HG03097 (cell line): ENCODE data around the gene ATG7.
"Not testable (repeated sequence)": the region's sequence is repeated elsewhere in the genome, so short reads cannot be mapped to it uniquely, and the experiment has no call there.

Experiments used
- ATAC-seq: cut with Tn5 transposase; IDR thresholded peaks from one replicate; pipeline ENCODE4 v1.9.1; 2021; ENCODE audit not compliant: unreplicated experiment, low FRiP score

The ATG7 gene

GRCh38 chr3:11455956-11456355 is 183.8 kb downstream of the ATG7 start:
- no peak for ATAC-seq

- no peak for ATAC-seq
Observed at GRCh38 chr3:11457135-11457534, 184.9 kb downstream of the ATG7 start.

GRCh38 chr3:11459186-11459824 is 187.1 kb downstream of the ATG7 start:
- no peak for ATAC-seq

- ATAC-seq = no peak
Observed at GRCh38 chr3:11461226-11461625, 189.0 kb downstream of the ATG7 start.

- not testable (repeated sequence) for ATAC-seq
Observed at GRCh38 chr3:11462673-11463072, 190.5 kb downstream of the ATG7 start.

- no peak for ATAC-seq
Observed at GRCh38 chr3:11463591-11463990, 191.4 kb downstream of the ATG7 start.

- no peak for ATAC-seq
Observed at GRCh38 chr3:11464356-11464755, 192.2 kb downstream of the ATG7 start.

GRCh38 chr3:11465744-11466616 is 193.8 kb downstream of the ATG7 start:
- no peak for ATAC-seq

GRCh38 chr3:11467875-11468274 is 195.7 kb downstream of the ATG7 start:
- no peak for ATAC-seq

GRCh38 chr3:11470031-11470853 is 198.0 kb downstream of the ATG7 start:
- ATAC-seq = no peak

GRCh38 chr3:11475324-11475723 is 203.1 kb downstream of the ATG7 start:
- no peak for ATAC-seq

GRCh38 chr3:11476735-11477144 is 204.5 kb downstream of the ATG7 start:
- no peak for ATAC-seq

- no peak for ATAC-seq
Observed at GRCh38 chr3:11477407-11477911, 205.3 kb downstream of the ATG7 start.

- ATAC-seq = no peak
Observed at GRCh38 chr3:11478167-11478566, 206.0 kb downstream of the ATG7 start.

GRCh38 chr3:11479221-11479620 is 207.0 kb downstream of the ATG7 start:
- no peak for ATAC-seq

- ATAC-seq = no peak
Observed at GRCh38 chr3:11480663-11481298, 208.6 kb downstream of the ATG7 start.

GRCh38 chr3:11481556-11481955 is 209.4 kb downstream of the ATG7 start:
- no peak for ATAC-seq

- ATAC-seq = no peak
Observed at GRCh38 chr3:11482021-11482420, 209.8 kb downstream of the ATG7 start.

- ATAC-seq = not testable (repeated sequence)
Observed at GRCh38 chr3:11488356-11488755, 216.2 kb downstream of the ATG7 start.

- no peak for ATAC-seq
Observed at GRCh38 chr3:11494131-11494916, 222.1 kb downstream of the ATG7 start.
